Measurements from ENCODE around the gene CLCNKA. TPM values are rescaled to one million over a fixed set of nuclear protein-coding genes. Genes with fewer than 3 reads are reported as not detected.
A peak's percentile ranks its signal among the peaks of the same experiment; 100 is the strongest.

The CLCNKA gene
- total RNA-seq, 1 donor = not detected

- TF ChIP-seq, protein P1, sequence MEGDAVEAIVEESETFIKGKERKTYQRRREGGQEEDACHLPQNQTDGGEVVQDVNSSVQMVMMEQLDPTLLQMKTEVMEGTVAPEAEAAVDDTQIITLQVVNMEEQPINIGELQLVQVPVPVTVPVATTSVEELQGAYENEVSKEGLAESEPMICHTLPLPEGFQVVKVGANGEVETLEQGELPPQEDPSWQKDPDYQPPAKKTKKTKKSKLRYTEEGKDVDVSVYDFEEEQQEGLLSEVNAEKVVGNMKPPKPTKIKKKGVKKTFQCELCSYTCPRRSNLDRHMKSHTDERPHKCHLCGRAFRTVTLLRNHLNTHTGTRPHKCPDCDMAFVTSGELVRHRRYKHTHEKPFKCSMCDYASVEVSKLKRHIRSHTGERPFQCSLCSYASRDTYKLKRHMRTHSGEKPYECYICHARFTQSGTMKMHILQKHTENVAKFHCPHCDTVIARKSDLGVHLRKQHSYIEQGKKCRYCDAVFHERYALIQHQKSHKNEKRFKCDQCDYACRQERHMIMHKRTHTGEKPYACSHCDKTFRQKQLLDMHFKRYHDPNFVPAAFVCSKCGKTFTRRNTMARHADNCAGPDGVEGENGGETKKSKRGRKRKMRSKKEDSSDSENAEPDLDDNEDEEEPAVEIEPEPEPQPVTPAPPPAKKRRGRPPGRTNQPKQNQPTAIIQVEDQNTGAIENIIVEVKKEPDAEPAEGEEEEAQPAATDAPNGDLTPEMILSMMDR (IDR thresholded peaks at IDR 0.05; ENCODE audit: insufficient read depth, low read depth, low read length) = no peak
- H3K4me3 ChIP-seq (ENCODE audit: low read depth, low read length) = no peak overlapping the region
- no peak for DNase-seq (ENCODE audit: low read depth)
Observed at GRCh38 chr1:15992187-15992553, 29.7 kb upstream of the CLCNKA start.

DNA sequence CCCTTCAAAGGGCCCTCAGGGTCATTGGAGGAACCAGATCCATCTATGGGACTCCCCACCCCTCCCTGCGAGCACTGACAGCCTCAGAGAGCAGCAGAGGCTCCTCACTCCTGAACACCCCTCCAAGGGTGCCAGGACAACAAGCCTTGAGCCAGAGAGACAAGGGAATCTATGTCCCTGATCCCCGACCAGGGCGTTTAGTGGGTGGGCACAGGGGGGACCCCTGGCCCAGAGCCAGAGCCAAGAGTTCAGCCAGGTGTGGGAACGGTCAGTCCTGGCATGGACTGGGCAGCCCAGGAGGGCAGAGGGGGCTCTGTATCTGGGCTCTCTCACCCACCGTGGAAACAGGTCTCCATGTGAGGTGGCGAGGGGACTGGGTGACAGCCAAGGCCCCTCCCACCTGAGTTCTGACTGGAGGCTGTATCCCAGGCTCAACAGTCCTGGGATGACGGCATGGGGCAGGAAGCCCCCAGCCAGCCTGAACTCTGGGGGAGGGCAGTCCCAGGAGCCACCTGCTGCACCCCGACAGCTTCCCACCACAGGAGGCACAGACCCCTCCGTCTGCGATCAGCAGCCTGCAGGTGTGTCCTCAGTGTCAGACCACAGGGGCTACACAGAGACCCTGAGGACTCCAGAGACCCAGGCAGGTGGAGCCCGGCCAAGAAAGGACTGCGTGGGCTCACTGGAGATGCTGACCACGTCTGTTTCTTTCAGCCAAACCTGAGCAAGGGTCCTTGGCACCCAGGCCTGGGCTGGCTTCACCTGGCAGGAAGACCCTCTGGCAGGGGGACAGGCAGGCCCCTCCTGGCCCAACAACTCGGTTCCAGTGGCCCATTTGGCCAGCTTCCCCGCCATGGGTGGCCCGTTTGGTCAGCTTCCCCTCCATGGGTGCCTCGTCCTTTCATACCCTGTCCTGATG is 29.0 kb upstream of the CLCNKA start:
- H3K4me3 ChIP-seq (ENCODE audit: low read depth, low read length) = no peak overlapping the region
- TF ChIP-seq, protein P1 (IDR thresholded peaks at IDR 0.05; ENCODE audit: insufficient read depth, low read depth, low read length) = no peak
- no peak for DNase-seq (ENCODE audit: low read depth)

DNA sequence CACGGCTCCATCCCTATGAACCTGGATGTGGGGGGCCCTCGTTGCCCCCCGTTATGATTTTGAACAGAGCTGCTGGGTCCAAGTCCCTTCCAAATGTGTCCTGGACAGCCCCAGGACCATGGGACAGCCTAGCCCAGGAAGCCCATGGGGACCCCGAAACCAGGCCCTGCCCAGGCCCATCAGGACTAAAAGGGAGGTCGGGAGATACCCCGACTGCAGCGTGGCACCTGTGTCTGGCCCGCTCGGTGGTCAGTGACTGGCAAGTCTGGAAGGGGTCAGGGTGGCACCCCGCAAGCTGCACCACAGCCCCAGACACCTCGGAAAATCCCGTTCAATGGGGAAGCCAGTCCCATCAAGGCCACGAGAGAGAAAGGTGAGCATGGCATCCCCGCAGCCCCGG is 28.2 kb upstream of the CLCNKA start:
- TF ChIP-seq, protein P1 (IDR thresholded peaks at IDR 0.05; ENCODE audit: insufficient read depth, low read depth, low read length) = no peak
- no peak for DNase-seq (ENCODE audit: low read depth)
- H3K4me3 ChIP-seq (ENCODE audit: low read depth, low read length) = no peak overlapping the region

GRCh38 chr1:15994081-15994480 is 27.8 kb upstream of the CLCNKA start:
- no peak for DNase-seq (ENCODE audit: low read depth)
- TF ChIP-seq, protein P1 (IDR thresholded peaks at IDR 0.05; ENCODE audit: insufficient read depth, low read depth, low read length) = no peak
- H3K4me3 ChIP-seq (ENCODE audit: low read depth, low read length) = no peak overlapping the region

GRCh38 chr1:15994590-15995351 is 27.1 kb upstream of the CLCNKA start:
- TF ChIP-seq, protein P1 (IDR thresholded peaks at IDR 0.05; ENCODE audit: insufficient read depth, low read depth, low read length) = peak; percentile 93
- DNase-seq (ENCODE audit: low read depth) = peak; percentile 73

DNA sequence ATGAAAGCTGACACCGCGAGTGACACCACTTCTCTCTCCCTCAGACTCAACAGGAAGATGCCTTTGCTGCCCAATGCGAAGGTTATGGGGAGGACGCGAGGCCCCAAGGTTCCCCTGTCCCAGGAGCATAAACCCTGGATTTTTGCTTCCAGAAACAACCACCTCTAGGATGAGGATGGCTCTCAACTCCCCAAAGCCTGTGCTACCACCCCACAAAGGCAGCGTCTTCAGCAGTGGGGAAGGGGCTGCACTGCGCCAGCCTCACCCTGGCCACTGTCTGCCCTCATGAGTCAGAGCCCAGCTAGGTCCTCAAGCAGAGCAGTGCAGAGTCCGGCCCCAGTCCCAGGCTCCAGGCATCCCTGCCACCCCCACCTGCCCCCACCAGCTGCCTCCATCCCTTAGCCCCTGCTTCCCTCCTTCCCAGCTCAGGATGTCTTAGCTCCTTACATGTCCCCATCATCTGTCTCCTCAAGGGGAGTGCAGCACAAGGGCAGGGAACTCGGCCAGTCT is 24.7 kb upstream of the CLCNKA start:
- no peak for DNase-seq (ENCODE audit: low read depth)
- no peak overlapping the region for H3K4me3 ChIP-seq (ENCODE audit: low read depth, low read length)
- TF ChIP-seq, protein P1 (IDR thresholded peaks at IDR 0.05; ENCODE audit: insufficient read depth, low read depth, low read length) = no peak

More at GRCh38 chr1:15994590-15995351, 27.1 kb upstream of the CLCNKA start:
- H3K4me3 ChIP-seq (ENCODE audit: low read depth, low read length) = no peak overlapping the region
